HepG2 (cell line): ENCODE measurements around the gene METAP1D. TPM values are rescaled to one million over a fixed set of nuclear protein-coding genes. Genes with fewer than 3 reads are reported as not detected.

Experiments used
- ATAC-seq: fragments of 200-7000 bp; cut with Tn5 transposase; 3 replicates; pipeline ENCODE4 v1.9.1; 2020; ENCODE audit warnings: mild to moderate bottlenecking, moderate library complexity
- BruUV-seq: library from RNA; stranded (reverse); fragments of 400-500 nt; replicated peaks from 2 replicates; lab custom pipeline; 2021; lab: Mats Ljungman, UMichigan
- CTCF ChIA-PET: fragments of 300-600 bp; formaldehyde crosslinking; extraction: SDS; loops from one replicate; lab custom pipeline; 2021; ENCODE audit warnings: low total read pairs, inconsistent platforms, low intra/inter-chr PET ratio; lab: Yijun Ruan, JAX
- POLR2A ChIA-PET: fragments of 350-600 bp; sonication (Branson Sonifier 250); formaldehyde crosslinking; loops from one replicate; lab custom pipeline; 2020; ENCODE audit warnings: antibody characterized with exemption, inconsistent platforms; lab: Yijun Ruan, JAX
- DNase-seq: peaks from one replicate; pipeline ENCODE4 v3.0.0-alpha.2; 2015; ENCODE audit warnings: low spot score
- FAIRE-seq: peaks from 3 replicates; lab custom pipeline; 2011; peaks lifted over from hg19 to GRCh38; lab: Jason Lieb, UNC
- H2AFZ ChIP-seq: one replicate; pipeline ENCODE4 v1.6.1; 2011; ENCODE audit warnings: low read length, inconsistent platforms
- H3K27ac ChIP-seq: fragments of 300-600 bp; 3 replicates; pipeline ENCODE4 v1.8.0; 2011; ENCODE audit warnings: mixed run types, mild to moderate bottlenecking, mixed read lengths, low read length, inconsistent platforms; ENCODE audit not compliant: insufficient read depth; ENCODE audit errors: extremely low read length
- H3K27me3 ChIP-seq, 2 experiments: fragments of 200-600 bp in 1 of 2; 2 replicates in 1 of 2; 3 replicates in 1 of 2; pipeline versions ENCODE4 v1.6.0 to v1.8.0; 2011; ENCODE audit warnings: low read length in 2 of 2, mild to moderate bottlenecking in 2 of 2, moderate library complexity in 2 of 2, inconsistent platforms in 1 of 2; ENCODE audit not compliant: insufficient read depth in 2 of 2, control insufficient read depth in 1 of 2
- H3K36me3 ChIP-seq, 2 experiments: fragments of 200-600 bp in 1 of 2; replicated peaks in 1 of 2; 2 replicates in 1 of 2; 3 replicates in 1 of 2; pipeline versions ENCODE4 v1.5.1 to v1.8.0; 2011; ENCODE audit warnings: low read length in 2 of 2, inconsistent platforms in 1 of 2; ENCODE audit not compliant: insufficient read depth in 2 of 2, control insufficient read depth in 1 of 2
- H3K4me1 ChIP-seq: 2 replicates; pipeline ENCODE4 v1.5.1; 2012; ENCODE audit warnings: low read length, inconsistent platforms; ENCODE audit not compliant: insufficient read depth
- H3K4me2 ChIP-seq: 2 replicates; pipeline ENCODE4 v1.6.0; 2011; ENCODE audit warnings: low read depth, low read length, inconsistent platforms
- H3K4me3 ChIP-seq, 3 experiments: fragments of 200-600 bp in 1 of 3; sonication (generic), shearing (Covaris generic) in 1 of 3; replicated peaks in 1 of 3; 2 replicates each; pipeline ENCODE4 v1.5.1; 2011 to 2016; ENCODE audit warnings: low read length in 3 of 3, inconsistent platforms in 2 of 3, low read depth in 2 of 3, mild to moderate bottlenecking in 2 of 3, control low read depth in 1 of 3, mixed read lengths in 1 of 3; ENCODE audit not compliant: insufficient read depth in 1 of 3
- H3K79me2 ChIP-seq: one replicate; pipeline ENCODE4 v1.6.1; 2011; ENCODE audit warnings: low read length, inconsistent platforms; ENCODE audit not compliant: insufficient read depth
- H3K9ac ChIP-seq: 2 replicates; pipeline ENCODE4 v1.6.0; 2011; ENCODE audit warnings: mild to moderate bottlenecking, low read depth, low read length, inconsistent platforms; ENCODE audit not compliant: insufficient read depth
- H3K9me3 ChIP-seq: 2 replicates; pipeline ENCODE4 v1.5.1; 2012; ENCODE audit warnings: mild to moderate bottlenecking, low read length
- H4K20me1 ChIP-seq: 2 replicates; pipeline ENCODE4 v1.6.0; 2011; ENCODE audit warnings: inconsistent platforms, mild to moderate bottlenecking, low read length, moderate library complexity; ENCODE audit not compliant: insufficient read depth
- CENPX ChIP-seq: sonication (generic); formaldehyde crosslinking; IDR thresholded peaks from 2 replicates; pipeline ENCODE4 v1.9.0; 2021; ENCODE audit warnings: mild to moderate bottlenecking, missing genetic modification reagents, moderate library complexity
- DDIT3 ChIP-seq: sonication (generic); formaldehyde crosslinking; IDR thresholded peaks from 2 replicates; pipeline ENCODE4 v1.4.0; 2020; ENCODE audit warnings: mild to moderate bottlenecking, missing genetic modification reagents
- ERF ChIP-seq: IDR thresholded peaks from 2 replicates; pipeline ENCODE4 v1.6.1; 2018; ENCODE audit warnings: missing biosample characterization, missing genetic modification reagents
- FOXA3 ChIP-seq: IDR thresholded peaks from 2 replicates; pipeline ENCODE4 v1.6.1; 2016; ENCODE audit warnings: missing genetic modification reagents, missing compliant biosample characterization
- GATAD1 ChIP-seq: IDR thresholded peaks from 2 replicates; pipeline ENCODE4 v1.6.1; 2016; ENCODE audit warnings: missing genetic modification reagents, missing compliant biosample characterization
- KLF13 ChIP-seq: sonication (generic); formaldehyde crosslinking; IDR thresholded peaks from 2 replicates; pipeline ENCODE4 v1.4.0; 2020; ENCODE audit warnings: mild to moderate bottlenecking, missing genetic modification reagents
- MED13 ChIP-seq: sonication (generic); formaldehyde crosslinking; IDR thresholded peaks from 2 replicates; pipeline ENCODE4 v1.5.0; 2020; ENCODE audit warnings: missing genetic modification reagents
- MZF1 ChIP-seq: sonication (generic); formaldehyde crosslinking; IDR thresholded peaks from 2 replicates; pipeline ENCODE4 v1.8.1; 2023; ENCODE audit warnings: mild to moderate bottlenecking, missing genetic modification reagents, borderline replicate concordance
- PBX2 ChIP-seq: IDR thresholded peaks from 2 replicates; pipeline ENCODE4 v1.6.1; 2016; ENCODE audit warnings: control low read depth
- REST ChIP-seq, 2 experiments: IDR thresholded peaks; 2 replicates each; pipeline ENCODE4 v1.6.1; 2011 to 2012; ENCODE audit warnings: low read length in 2 of 2, borderline replicate concordance in 1 of 2, low read depth in 1 of 2, mild to moderate bottlenecking in 1 of 2, moderate library complexity in 1 of 2
- SNAI1 ChIP-seq: sonication (generic); formaldehyde crosslinking; IDR thresholded peaks from 2 replicates; pipeline ENCODE4 v1.5.0; 2020; ENCODE audit warnings: mild to moderate bottlenecking, missing genetic modification reagents, borderline replicate concordance
- TBL1XR1 ChIP-seq: fragments of 150-350 bp; IDR thresholded peaks from 2 replicates; pipeline ENCODE4 v1.6.1; 2014; ENCODE audit warnings: borderline replicate concordance, low read length; ENCODE audit not compliant: partially characterized antibody
- TBP ChIP-seq: sonication (generic); formaldehyde crosslinking; IDR thresholded peaks from 2 replicates; pipeline ENCODE4 v1.5.0; 2020; ENCODE audit warnings: missing genetic modification reagents
- TEAD2 ChIP-seq: sonication (generic); formaldehyde crosslinking; IDR thresholded peaks from 2 replicates; pipeline ENCODE4 v1.9.0; 2021; ENCODE audit warnings: missing genetic modification reagents
- TRIM24 ChIP-seq: sonication (generic); formaldehyde crosslinking; IDR thresholded peaks from 2 replicates; pipeline ENCODE4 v1.8.0; 2022; ENCODE audit warnings: mild to moderate bottlenecking, missing genetic modification reagents
- ZBTB37 ChIP-seq: sonication (generic); formaldehyde crosslinking; IDR thresholded peaks from 2 replicates; pipeline ENCODE4 v1.4.0; 2020; ENCODE audit warnings: mild to moderate bottlenecking, missing genetic modification reagents
- ZBTB7B ChIP-seq: sonication (generic); formaldehyde crosslinking; IDR thresholded peaks from 2 replicates; pipeline ENCODE4 v1.4.0; 2020; ENCODE audit warnings: missing genetic modification reagents
- ZNF530 ChIP-seq: sonication (generic); formaldehyde crosslinking; IDR thresholded peaks from 2 replicates; pipeline ENCODE4 v1.5.0; 2020; ENCODE audit warnings: low read depth, mild to moderate bottlenecking, missing genetic modification reagents
- ZNF841 ChIP-seq: sonication (generic); formaldehyde crosslinking; IDR thresholded peaks from 2 replicates; pipeline ENCODE4 v1.8.1; 2023; ENCODE audit warnings: missing genetic modification reagents, borderline replicate concordance
- WGBS: methylation state at CpG from one replicate; pipeline ENCODE4 v1.1.6; 2017; ENCODE audit warnings: low lambda C conversion rate; 5-methylcytosine and 5-hydroxymethylcytosine counted together
- in situ Hi-C: cut with HindIII; loops from 2 replicates; pipeline ENCODE4 v1.10.0; 2017; ENCODE audit warnings: low pct_unique_long_range_greater_than_20kb; ENCODE audit not compliant: extremely low pct_ligation_motif_present
- intact Hi-C: fragments of 100-400 bp; cut with micrococcal nuclease; formaldehyde crosslinking; loops from one replicate; pipeline ENCODE4 v1.10.0; 2022; ENCODE audit not compliant: unreplicated experiment
- polyA plus RNA-seq, 8 experiments: library from polyadenylated mRNA; depleted of rRNA in 3 of 8; stranded (reverse) in 7 of 8; unstranded in 1 of 8; fragments of >200 nt; fragmentation: Illumina TruSeq in 4 of 8; extraction: Trizol in 4 of 8; gene quantifications; 2 replicates each; pipeline versions ENCODE4 v1.2.1 to v1.2.3, GENCODE V29; 2011 to 2016; ENCODE audit warnings: low read depth in 4 of 8, missing spikeins in 1 of 8, mixed read lengths in 1 of 8; ENCODE audit not compliant: insufficient read depth in 1 of 8
- total RNA-seq, 5 experiments: library from RNA; depleted of rRNA; stranded (reverse); fragments of >200 nt; fragmentation: Illumina TruSeq; extraction: Trizol; gene quantifications; 2 replicates each; pipeline ENCODE4 v1.2.3, GENCODE V29; 2016; ENCODE audit warnings: low read depth in 1 of 5

Gene METAP1D
- total and polyA plus RNA-seq, 2 of the 13 experiments (the other 11 are each of a cell fraction or from before 2014, with no cell fraction given): 14.7 to 21.6 TPM

- TF ChIP-seq TRIM24 (CRISPR knock-in tag): no peak
- TF ChIP-seq, all 625 proteins: peak for 15
Observed at GRCh38 chr2:172073518-172073917, 73.8 kb downstream of the METAP1D start (continued).

- Histone ChIP-seq H3K27ac (no peak overlapping the region), H3K27me3 (no peaks in the 10 kb centered on the region), H2AFZ (no peak overlapping the region), H3K9ac (no peak overlapping the region), H3K4me2 (no peak overlapping the region), H3K79me2 (no peaks in the 10 kb centered on the region), H3K36me3 (no peaks in the 10 kb centered on the region), H3K4me3 (no peak overlapping the region), H3K4me1 (peaks cover 19% of the 10 kb centered on the region), H3K9me3 (no peaks in the 10 kb centered on the region), H4K20me1 (no peaks in the 10 kb centered on the region)
- ATAC-seq (no peak), FAIRE-seq (no peak), DNase-seq (no peak)
- ChIA-PET CTCF (no interaction called here), POLR2A (no interaction called here)
- 97% methylated on average over 1 of the region's 1 CpG for WGBS
- in situ Hi-C loops: no loop called here
- no TSS peak for BruUV-seq
- TF ChIP-seq TRIM24 (CRISPR knock-in tag) (no peak), MZF1 (CRISPR knock-in tag) (no peak), CENPX (CRISPR knock-in tag) (no peak), ZNF841 (no peak), ZBTB7B (CRISPR knock-in tag) (no peak), ERF (CRISPR knock-in tag) (no peak), REST (IDR thresholded peaks at IDR 0.05; ENCODE audit: borderline replicate concordance in 1 of 2, low read depth in 1 of 2, low read length in 2 of 2) (no peak), TBL1XR1 (no peak), PBX2 (CRISPR knock-in tag) (no peak), TBP (CRISPR knock-in tag) (no peak), ZNF530 (CRISPR knock-in tag) (no peak), GATAD1 (CRISPR knock-in tag) (no peak), ZBTB37 (no peak), FOXA3 (no peak), DDIT3 (no peak), SNAI1 (CRISPR knock-in tag) (no peak), KLF13 (CRISPR knock-in tag) (no peak), MED13 (CRISPR knock-in tag) (no peak), TEAD2 (CRISPR knock-in tag) (no peak)
- intact Hi-C loops: no loop called here
Observed at GRCh38 chr2:172074254-172074653, 74.5 kb downstream of the METAP1D start.
